Activated CD4-positive, alpha-beta T cell treated with anti-CD3 and anti-CD28 coated beads, Interleukin-2, amount 10 ng/mL, durations not matched to agents 24 days and 14 days (primary cell): Measurements from ENCODE around the gene AMIGO3. TPM values are rescaled to one million over a fixed set of nuclear protein-coding genes. Genes with fewer than 3 reads are reported as not detected.

Experiments
- DNase-seq: peaks from one replicate; pipeline ENCODE4 v3.0.0; 2022
- H3K27ac Mint-ChIP-seq: one replicate; pipeline ENCODE4 v1.8.0; 2022; ENCODE audit warnings: mild to moderate bottlenecking, mixed read lengths
- H3K27me3 Mint-ChIP-seq: one replicate; pipeline ENCODE4 v1.8.0; 2022; ENCODE audit warnings: mixed read lengths
- H3K36me3 Mint-ChIP-seq: one replicate; pipeline ENCODE4 v1.8.0; 2022; ENCODE audit warnings: low read depth, mild to moderate bottlenecking, mixed read lengths
- H3K4me1 Mint-ChIP-seq: one replicate; pipeline ENCODE4 v1.8.0; 2021; ENCODE audit warnings: mixed read lengths
- H3K4me3 Mint-ChIP-seq: one replicate; pipeline ENCODE4 v1.8.0; 2022; ENCODE audit warnings: mild to moderate bottlenecking, moderate library complexity, mixed read lengths
- H3K9me3 Mint-ChIP-seq: one replicate; pipeline ENCODE4 v1.8.0; 2021; ENCODE audit warnings: mixed read lengths
- intact Hi-C: fragments of 100-400 bp; cut with micrococcal nuclease; formaldehyde crosslinking; loops from one replicate; pipeline ENCODE4 v1.15.1; 2023
- total RNA-seq: library from RNA; stranded (reverse); gene quantifications from 2 replicates; pipeline ENCODE4 v1.2.3, GENCODE V29; 2022

The AMIGO3 gene
- total RNA-seq, 1 donor from 2014 or later: 0.21 TPM

- intact Hi-C loops: no loop called here
Observed at GRCh38 chr3:49669352-49669751, 50.1 kb downstream of the AMIGO3 start.

GRCh38 chr3:49668861-49669260 is 50.6 kb downstream of the AMIGO3 start:
- no peaks in the 10 kb centered on the region for H3K27me3 Mint-ChIP-seq
- peaks cover 11% of the 10 kb centered on the region for H3K4me1 Mint-ChIP-seq
- no peak overlapping the region for H3K4me3 Mint-ChIP-seq
- intact Hi-C loops: no loop called here
- no peak for DNase-seq
- no peaks in the 10 kb centered on the region for H3K9me3 Mint-ChIP-seq
- H3K36me3 Mint-ChIP-seq: no peaks in the 10 kb centered on the region
- no peak overlapping the region for H3K27ac Mint-ChIP-seq

More at GRCh38 chr3:49669352-49669751, 50.1 kb downstream of the AMIGO3 start:
- Mint-ChIP-seq H3K27ac (no peak overlapping the region), H3K27me3 (no peaks in the 10 kb centered on the region), H3K4me3 (no peak overlapping the region), H3K36me3 (no peaks in the 10 kb centered on the region), H3K9me3 (no peaks in the 10 kb centered on the region), H3K4me1 (peaks cover 11% of the 10 kb centered on the region)
- no peak for DNase-seq

- no peak for DNase-seq
- no peaks in the 10 kb centered on the region for H3K36me3 Mint-ChIP-seq
- no peaks in the 10 kb centered on the region for H3K9me3 Mint-ChIP-seq
- intact Hi-C loops: no loop called here
- no peaks in the 10 kb centered on the region for H3K27me3 Mint-ChIP-seq
- peaks cover 11% of the 10 kb centered on the region for H3K4me1 Mint-ChIP-seq
- H3K27ac Mint-ChIP-seq: no peak overlapping the region
- no peak overlapping the region for H3K4me3 Mint-ChIP-seq
Observed at GRCh38 chr3:49668414-49668797, 51.1 kb downstream of the AMIGO3 start.

GRCh38 chr3:49667701-49668413 is 51.6 kb downstream of the AMIGO3 start:
- DNase-seq: no peak
- no peak overlapping the region for H3K4me3 Mint-ChIP-seq
- no peak overlapping the region for H3K27ac Mint-ChIP-seq
- no peaks in the 10 kb centered on the region for H3K9me3 Mint-ChIP-seq
- no peaks in the 10 kb centered on the region for H3K27me3 Mint-ChIP-seq
- intact Hi-C loops: no loop called here
- H3K36me3 Mint-ChIP-seq: no peaks in the 10 kb centered on the region
- H3K4me1 Mint-ChIP-seq: peaks cover 8% of the 10 kb centered on the region

Other genes with a start within 250 kb of the AMIGO3 start
- 21.3 and 21.9 TPM in 2 replicates for gene DAG1, start 249.4 kb downstream of the AMIGO3 start, total RNA-seq
- gene BSN, start 165.2 kb downstream of the AMIGO3 start, total RNA-seq: 0.09 TPM in 2 replicates
- 111 and 117 TPM in 2 replicates for gene APEH, start 45.3 kb downstream of the AMIGO3 start, total RNA-seq
- 7.5 and 7.6 TPM in 2 replicates for gene MST1, start 30.2 kb downstream of the AMIGO3 start, total RNA-seq
- 42.0 and 45.6 TPM in 2 replicates for gene RNF123, start 30.1 kb downstream of the AMIGO3 start, total RNA-seq
- 43.5 and 45.8 TPM in 2 replicates for gene GMPPB, start 4.3 kb upstream of the AMIGO3 start, total RNA-seq
- 39.6 and 42.2 TPM in 2 replicates for gene IP6K1, start 66.9 kb upstream of the AMIGO3 start, total RNA-seq
- gene CDHR4, start 80.2 kb upstream of the AMIGO3 start, total RNA-seq: not detected in 2 replicates
- 1.1 and 1.4 TPM in 2 replicates for gene INKA1, start 83.6 kb upstream of the AMIGO3 start, total RNA-seq
- 91.7 and 93.6 TPM in 2 replicates for gene UBA7, start 94.3 kb upstream of the AMIGO3 start, total RNA-seq
- gene TRAIP, start 136.9 kb upstream of the AMIGO3 start, total RNA-seq: 27.1 and 30.4 TPM in 2 replicates
- gene CAMKV, start 150.2 kb upstream of the AMIGO3 start, total RNA-seq: 1.2 and 1.6 TPM in 2 replicates
- gene MST1R, start 184.2 kb upstream of the AMIGO3 start, total RNA-seq: 1.0 and 1.5 TPM in 2 replicates
- gene MON1A, start 210.1 kb upstream of the AMIGO3 start, total RNA-seq: 15.1 and 16.3 TPM in 2 replicates
- 95.3 and 100 TPM in 2 replicates for gene RBM6, start 220.5 kb upstream of the AMIGO3 start, total RNA-seq